Endothelial cell of umbilical vein (primary cell): ENCODE data around the gene FTO. TPM values are rescaled to one million over a fixed set of nuclear protein-coding genes. Genes with fewer than 3 reads are reported as not detected.
"Not testable (repeated sequence)": the region's sequence is repeated elsewhere in the genome, so short reads cannot be mapped to it uniquely, and the experiment has no call there.

Experiments used
- BruUV-seq: library from RNA; stranded (reverse); fragments of 400-500 nt; replicated peaks from 2 replicates; lab custom pipeline; 2021; lab: Mats Ljungman, UMichigan
- CTCF ChIA-PET: fragments of 300-600, 350-600 bp; sonication (Branson Sonifier 250); formaldehyde crosslinking; loops from one replicate; lab custom pipeline; 2021; ENCODE audit warnings: antibody characterized with exemption, inconsistent platforms; lab: Charles Lee
- POLR2A ChIA-PET: fragments of 300-600, 350-600 bp; sonication (Branson Sonifier 250); formaldehyde crosslinking; loops from one replicate; lab custom pipeline; 2021; ENCODE audit warnings: antibody characterized with exemption, inconsistent platforms; lab: Charles Lee
- DNase-seq: peaks from one replicate; pipeline ENCODE4 v3.0.0-alpha.2; 2011; ENCODE audit warnings: low read depth, low spot score
- FAIRE-seq: peaks from 2 replicates; lab custom pipeline; 2011; peaks lifted over from hg19 to GRCh38; lab: Jason Lieb, UNC
- H2AFZ ChIP-seq: 2 replicates; pipeline ENCODE4 v1.6.0; 2012; ENCODE audit warnings: low read depth, low read length, control low read depth, inconsistent platforms
- H3K27ac ChIP-seq: 2 replicates; pipeline ENCODE4 v1.5.1; 2011; ENCODE audit warnings: low read depth, mild to moderate bottlenecking, control low read depth, low read length, moderate library complexity; ENCODE audit not compliant: insufficient read depth
- H3K27me3 ChIP-seq, 2 experiments: 2 replicates each; pipeline versions ENCODE4 v1.6.0 to v1.6.1; 2011; ENCODE audit warnings: low read length in 2 of 2, mixed read lengths in 1 of 2; ENCODE audit not compliant: control insufficient read depth in 2 of 2, insufficient read depth in 2 of 2
- H3K36me3 ChIP-seq, 2 experiments: 2 replicates in 1 of 2; 3 replicates in 1 of 2; pipeline ENCODE4 v1.5.1; 2011; ENCODE audit warnings: low read length in 2 of 2, mild to moderate bottlenecking in 1 of 2, moderate library complexity in 1 of 2; ENCODE audit not compliant: control insufficient read depth in 2 of 2, insufficient read depth in 2 of 2; ENCODE audit errors: extremely low read depth in 1 of 2
- H3K4me1 ChIP-seq: 3 replicates; pipeline ENCODE4 v1.5.1; 2011; ENCODE audit warnings: mild to moderate bottlenecking, low read length; ENCODE audit not compliant: control insufficient read depth, insufficient read depth; ENCODE audit errors: extremely low read depth
- H3K4me2 ChIP-seq: 2 replicates; pipeline ENCODE4 v1.6.1; 2011; ENCODE audit warnings: low read length, control low read depth, mixed read lengths; ENCODE audit not compliant: insufficient read depth
- H3K4me3 ChIP-seq, 3 experiments: fragments of 200-600 bp in 1 of 3; sonication (generic), shearing (Covaris generic) in 1 of 3; replicated peaks in 1 of 3; 2 replicates each; pipeline ENCODE4 v1.5.1; 2011 to 2016; ENCODE audit warnings: control low read depth in 3 of 3, low read length in 3 of 3, mild to moderate bottlenecking in 2 of 3, inconsistent platforms in 1 of 3, low read depth in 1 of 3, moderate library complexity in 1 of 3; ENCODE audit not compliant: insufficient read depth in 1 of 3
- H3K79me2 ChIP-seq: 2 replicates; pipeline ENCODE4 v1.6.0; 2012; ENCODE audit warnings: low read length, inconsistent platforms; ENCODE audit not compliant: control insufficient read depth, insufficient read depth
- H3K9ac ChIP-seq: replicated peaks from 2 replicates; pipeline ENCODE3; 2011; ENCODE audit warnings: low read length, control low read depth; ENCODE audit not compliant: insufficient read depth; ENCODE audit errors: extremely low read depth
- H3K9me1 ChIP-seq: replicated peaks from 3 replicates; pipeline ENCODE4 v1.6.0; 2011; ENCODE audit warnings: mild to moderate bottlenecking, low read length; ENCODE audit not compliant: control insufficient read depth, insufficient read depth; ENCODE audit errors: extremely low read depth
- H3K9me3 ChIP-seq: replicated peaks from 2 replicates; pipeline ENCODE4 v1.5.1; 2012; ENCODE audit warnings: low read length, inconsistent platforms; ENCODE audit not compliant: control insufficient read depth, insufficient read depth
- H4K20me1 ChIP-seq: replicated peaks from 2 replicates; pipeline ENCODE3; 2011; ENCODE audit warnings: mild to moderate bottlenecking, low read length; ENCODE audit not compliant: control insufficient read depth, insufficient read depth; ENCODE audit errors: extremely low read depth
- CTCF ChIP-seq, 2 donors: IDR thresholded peaks; 1 replicate in 1 of 2; 2 replicates in 1 of 2; pipeline ENCODE4 v1.5.1; 2011; ENCODE audit warnings: low read length in 2 of 2, mild to moderate bottlenecking in 2 of 2, moderate library complexity in 2 of 2, control low read depth in 1 of 2, inconsistent platforms in 1 of 2, low read depth in 1 of 2; ENCODE audit not compliant: insufficient read depth in 1 of 2; ENCODE audit errors: extremely low read depth in 1 of 2
- EZH2 ChIP-seq: IDR thresholded peaks from 2 replicates; pipeline ENCODE4 v1.6.1; 2012; ENCODE audit warnings: borderline replicate concordance, low read depth, mild to moderate bottlenecking, moderate library complexity, low read length, inconsistent platforms; ENCODE audit not compliant: severe bottlenecking
- FOS ChIP-seq: IDR thresholded peaks from 2 replicates; pipeline ENCODE4 v1.6.1; 2011; ENCODE audit warnings: mild to moderate bottlenecking, low read length, moderate library complexity, borderline replicate concordance; ENCODE audit not compliant: insufficient read depth
- GATA2 ChIP-seq: IDR thresholded peaks from 2 replicates; pipeline ENCODE4 v1.7.0; 2011; ENCODE audit warnings: low read depth, mild to moderate bottlenecking, moderate library complexity, mixed read lengths, low read length; ENCODE audit not compliant: insufficient read length, insufficient read depth
- JUN ChIP-seq: IDR thresholded peaks from 2 replicates; pipeline ENCODE4 v1.6.1; 2011; ENCODE audit warnings: borderline replicate concordance, low read depth; ENCODE audit not compliant: insufficient read length, insufficient read depth
- MAX ChIP-seq: IDR thresholded peaks from 2 replicates; pipeline ENCODE4 v1.6.1; 2011; ENCODE audit not compliant: insufficient read depth, insufficient read length
- MYC ChIP-seq: IDR thresholded peaks from one replicate; pipeline ENCODE4 v1.6.1; 2011; ENCODE audit warnings: mild to moderate bottlenecking, low read depth, low read length
- POLR2A ChIP-seq: IDR thresholded peaks from 2 replicates; pipeline ENCODE4 v1.6.1; 2012; ENCODE audit warnings: low read depth, mild to moderate bottlenecking, control low read depth, low read length
- POLR2AphosphoS5 ChIP-seq: IDR thresholded peaks from 2 replicates; pipeline ENCODE4 v1.6.1; 2012; ENCODE audit warnings: low read depth, mild to moderate bottlenecking, control low read depth, low read length, moderate library complexity; ENCODE audit not compliant: insufficient read depth
- dilution Hi-C: fragments of 300-500 bp; cut with MboI; formaldehyde crosslinking; loops from one replicate; pipeline ENCODE4 v1.15.0; 2019; ENCODE audit warnings: low sequenced_read_pairs; ENCODE audit not compliant: extremely low pct_ligation_motif_present
- intact Hi-C: fragments of 100-400 bp; cut with micrococcal nuclease; formaldehyde crosslinking; loops from one replicate; pipeline ENCODE4 v1.10.0; 2022
- polyA plus RNA-seq, 4 experiments: library from polyadenylated mRNA; depleted of rRNA in 3 of 4; stranded (reverse) in 3 of 4; unstranded in 1 of 4; fragments of >200 nt; gene quantifications; 2 replicates each; pipeline versions ENCODE4 v1.2.1 to v1.2.3, GENCODE V29; 2011 to 2012; ENCODE audit warnings: missing spikeins in 1 of 4
- total RNA-seq: library from RNA; stranded (reverse); gene quantifications from 2 replicates; pipeline ENCODE4 v1.2.3, GENCODE V29; 2021

FTO gene
- total and polyA plus RNA-seq, 2 donors (not counting 3 experiments of a cell fraction or from before 2014, with no cell fraction given): 48.6 to 87.1 TPM

- no peaks in the 10 kb centered on the region for H3K4me1 ChIP-seq
- no TSS peak for BruUV-seq
- no peak overlapping the region for H3K27ac ChIP-seq
- FAIRE-seq (no peak), DNase-seq (no peak)
- H3K4me3 ChIP-seq: no peak overlapping the region
- ChIA-PET POLR2A (no interaction called here), CTCF (no interaction called here)
- dilution Hi-C loops (no loop called here), intact Hi-C loops (no loop called here)
- H3K9ac ChIP-seq: no peak overlapping the region
- H3K4me2 ChIP-seq: no peak overlapping the region
- no peaks in the 10 kb centered on the region for H4K20me1 ChIP-seq
- no peaks in the 10 kb centered on the region for H3K9me3 ChIP-seq
- H3K79me2 ChIP-seq: no peaks in the 10 kb centered on the region
- peaks cover 0 to 4% of the 10 kb centered on the region in 2 experiments for H3K27me3 ChIP-seq
- no peak overlapping the region for H2AFZ ChIP-seq
- TF ChIP-seq POLR2A (no peak), EZH2 (no peak), GATA2 (no peak), POLR2AphosphoS5 (no peak), JUN (no peak), FOS (no peak), MAX (no peak), MYC (no peak), CTCF (IDR thresholded peaks at IDR 0.05; ENCODE audit: extremely low read depth in 1 of 2, insufficient read depth in 1 of 2, low read depth in 1 of 2, low read length in 2 of 2) (no peak)
- no peaks in the 10 kb centered on the region for H3K36me3 ChIP-seq
- H3K9me1 ChIP-seq: no peaks in the 10 kb centered on the region
Observed at GRCh38 chr16:54180421-54181359, 476.7 kb downstream of the FTO start.

GRCh38 chr16:54181683-54182329 is 477.9 kb downstream of the FTO start:
- H3K27ac ChIP-seq, H3K4me1 ChIP-seq, dilution Hi-C loops, BruUV-seq, H3K9me1 ChIP-seq, H3K27me3 ChIP-seq, CTCF ChIA-PET, H3K36me3 ChIP-seq, H3K9ac ChIP-seq, H3K9me3 ChIP-seq, POLR2A ChIA-PET, H3K4me3 ChIP-seq, DNase-seq, H3K79me2 ChIP-seq, H4K20me1 ChIP-seq, H2AFZ ChIP-seq, FAIRE-seq, H3K4me2 ChIP-seq: not testable (repeated sequence)
- intact Hi-C loops: loop anchor here (1.0 kb wide), 1 partner anchor 21 kb away; no protein-coding TSS in a partner anchor
